Activated CD4-positive, alpha-beta T cell treated with anti-CD3 and anti-CD28 coated beads, Interleukin-2, amount 50 U/mL, for 16 hours (primary cell): Measurements from ENCODE around the gene CLK4.

ENCODE experiments used
- DNase-seq: peaks from one replicate; pipeline ENCODE4 v3.0.0-alpha.2; 2020

Gene CLK4

GRCh38 chr5:178626484-178627258, at the start of gene CLK4:
TSS of gene CLK4 (minus strand) at chr5:178627050. CDS start at chr5:178623416, 3,634 bp downstream.
- DNase-seq: peak; percentile 96

DNA sequence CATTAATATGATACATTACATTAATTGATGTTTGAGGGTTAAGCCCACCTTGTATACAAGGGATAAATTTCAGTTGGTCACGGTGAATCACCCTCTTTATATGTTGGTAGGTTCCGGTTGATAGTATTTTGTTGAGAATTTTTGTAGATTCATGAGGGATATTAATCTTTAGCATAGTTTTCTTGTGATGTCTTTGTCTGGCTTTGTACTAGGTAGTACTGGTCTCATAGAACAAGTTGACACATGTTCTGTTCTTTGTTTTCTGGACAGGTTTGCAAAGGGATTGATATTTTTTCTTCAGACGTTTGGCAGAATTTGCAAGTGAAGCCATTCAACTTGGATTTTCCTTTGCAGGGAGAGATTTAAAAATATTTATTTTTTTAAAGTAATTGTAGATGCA, 49.1 kb upstream of the CLK4 start:
- no peak for DNase-seq

- DNase-seq: no peak
These were observed 47.5 kb upstream of the CLK4 start for GRCh38 chr5:178674334-178674733.

GRCh38 chr5:178673801-178674295, 47.0 kb upstream of the CLK4 start:
- DNase-seq: no peak

GRCh38 chr5:178672630-178673029, 45.8 kb upstream of the CLK4 start:
- DNase-seq: no peak

DNA sequence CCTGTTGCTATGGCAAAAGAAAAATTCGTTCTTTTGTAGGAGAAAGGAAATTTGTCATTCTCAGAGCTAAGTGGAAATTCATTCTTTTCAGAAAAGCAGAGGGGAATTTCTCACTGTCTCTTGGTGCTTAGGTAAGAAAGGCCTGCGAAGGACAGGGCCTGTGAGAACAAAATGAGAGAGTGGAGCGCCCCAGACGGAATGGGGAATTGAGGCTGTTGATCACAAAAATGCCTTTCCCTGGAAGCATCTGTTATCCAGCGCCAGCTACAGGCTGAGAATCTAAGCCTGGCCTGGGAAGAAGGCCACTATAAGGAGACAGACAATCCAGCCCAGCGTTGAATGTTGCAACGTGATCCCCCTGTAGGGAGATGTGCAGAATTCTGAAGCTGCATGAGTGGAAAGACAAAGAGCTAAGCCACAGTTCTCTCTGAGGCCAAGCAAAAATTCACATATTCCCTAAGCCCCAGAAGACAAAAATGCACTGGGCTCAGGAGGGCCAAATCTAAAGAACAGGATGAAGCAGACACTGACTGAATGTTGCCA, 44.8 kb upstream of the CLK4 start:
- DNase-seq: no peak

GRCh38 chr5:178670351-178670885, 43.6 kb upstream of the CLK4 start:
- no peak for DNase-seq

DNA sequence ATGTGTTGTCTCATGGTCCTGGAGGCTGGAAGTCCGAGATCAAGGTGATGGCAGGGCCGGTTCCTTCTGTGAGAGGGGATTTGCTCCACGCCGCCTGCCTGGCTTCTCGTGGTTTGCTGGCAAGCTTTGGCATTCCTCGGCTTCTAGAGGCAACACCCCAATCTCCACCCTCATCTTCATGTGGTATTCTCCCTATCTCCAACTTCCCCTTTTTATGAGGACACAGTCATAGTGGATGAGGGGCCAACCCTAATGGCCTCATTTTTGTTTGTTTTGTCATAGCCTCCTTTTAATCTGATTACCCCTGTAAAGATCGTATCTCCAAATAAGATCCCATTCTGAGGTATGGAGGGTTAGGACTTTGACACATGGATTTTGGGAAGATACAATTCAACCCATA, 41.7 kb upstream of the CLK4 start:
- DNase-seq: no peak

GRCh38 chr5:178667688-178668087, 40.8 kb upstream of the CLK4 start:
- no peak for DNase-seq

- no peak for DNase-seq
These were observed 40.3 kb upstream of the CLK4 start for GRCh38 chr5:178667101-178667500.

DNA sequence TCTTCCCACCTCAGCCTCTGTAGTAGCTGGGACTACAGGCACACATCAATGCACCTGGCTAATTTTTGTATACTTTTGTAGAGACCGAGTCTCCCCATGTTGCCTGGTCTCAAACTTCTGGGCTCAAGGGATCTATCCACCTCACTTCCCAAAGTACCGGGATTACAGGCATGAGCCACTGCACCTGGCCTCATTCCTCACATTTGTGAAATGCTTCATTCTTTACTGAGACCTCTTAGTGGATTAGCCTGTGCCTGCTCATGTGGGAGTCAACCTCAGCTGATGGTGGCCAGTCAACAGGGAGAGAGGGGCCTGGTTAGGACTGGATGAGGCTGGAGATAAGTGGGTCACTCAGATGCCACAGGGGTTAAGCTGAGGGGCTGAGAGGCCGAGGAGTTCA, 37.3 kb upstream of the CLK4 start:
- DNase-seq: no peak

- no peak for DNase-seq
These were observed 35.7 kb upstream of the CLK4 start for GRCh38 chr5:178662541-178662860.

- DNase-seq: no peak
These were observed 35.1 kb upstream of the CLK4 start for GRCh38 chr5:178661836-178662540.

GRCh38 chr5:178651046-178651810, 24.4 kb upstream of the CLK4 start:
- no peak for DNase-seq

GRCh38 chr5:178650214-178650613, 23.4 kb upstream of the CLK4 start:
- no peak for DNase-seq

GRCh38 chr5:178649580-178649979, 22.7 kb upstream of the CLK4 start:
- DNase-seq: no peak

- no peak for DNase-seq
These were observed 18.1 kb upstream of the CLK4 start for GRCh38 chr5:178644826-178645545.

DNA sequence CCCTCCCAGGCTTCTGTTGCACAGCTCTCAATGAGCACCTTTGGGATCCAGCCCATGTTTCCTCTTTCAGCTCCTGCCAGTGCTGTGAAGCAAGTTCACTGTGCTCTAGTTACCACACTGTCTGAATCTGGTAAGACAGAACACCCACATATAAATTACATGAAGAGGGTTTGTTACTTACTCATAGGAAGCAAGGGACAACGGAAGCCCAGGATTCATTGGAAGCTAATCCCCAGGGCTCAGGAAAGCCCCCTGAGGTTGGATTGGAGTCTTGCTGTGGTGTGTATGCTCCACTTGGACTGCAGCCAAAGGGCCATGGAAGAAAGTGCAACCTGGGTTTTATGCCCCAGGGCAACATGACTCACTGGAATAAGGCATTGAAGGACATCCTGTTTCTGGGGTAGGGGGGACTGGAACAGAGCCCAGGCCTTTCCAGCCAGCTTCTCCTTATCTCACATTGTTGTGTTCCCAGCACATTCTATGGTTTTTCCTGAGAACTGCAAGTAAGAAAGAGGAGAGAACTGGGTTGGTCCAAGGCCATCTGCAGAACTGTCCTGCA, 15.6 kb upstream of the CLK4 start:
- DNase-seq: no peak

GRCh38 chr5:178641711-178642110, 14.9 kb upstream of the CLK4 start:
- no peak for DNase-seq

DNA sequence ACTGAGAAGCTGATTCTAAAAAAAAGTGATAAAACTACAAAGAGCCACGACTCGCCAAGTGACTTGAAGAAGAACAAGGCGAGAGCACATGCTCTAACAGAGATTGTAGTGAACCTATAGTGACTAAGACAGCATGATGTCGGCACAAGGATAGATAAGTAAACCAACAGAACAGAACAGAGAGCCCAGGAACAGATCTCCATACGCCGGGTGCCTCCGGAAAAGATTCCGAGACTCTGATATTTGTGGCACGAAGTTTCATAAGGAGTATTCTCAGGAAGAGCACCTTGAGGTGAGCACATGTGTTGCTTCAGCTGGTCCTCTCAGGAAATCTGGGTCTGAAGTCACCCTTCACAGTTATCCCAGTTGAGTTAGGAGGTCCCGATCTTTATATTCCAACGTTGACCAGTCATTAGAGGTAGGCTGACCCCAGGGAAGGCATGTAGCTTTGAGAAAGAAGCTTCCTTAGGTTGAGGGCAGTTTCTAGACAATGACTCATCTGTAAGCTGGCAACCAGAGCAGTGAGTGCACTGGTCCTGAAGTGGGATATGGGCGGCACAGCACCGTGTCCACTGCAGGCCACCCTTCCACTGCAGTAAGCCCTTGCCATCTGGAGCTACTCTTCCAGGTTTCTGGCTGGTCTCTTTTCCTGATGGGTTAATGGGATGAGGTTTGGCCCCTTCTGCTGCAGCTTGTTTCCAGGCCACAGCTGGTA, 13.6 kb upstream of the CLK4 start:
- DNase-seq: no peak

DNA sequence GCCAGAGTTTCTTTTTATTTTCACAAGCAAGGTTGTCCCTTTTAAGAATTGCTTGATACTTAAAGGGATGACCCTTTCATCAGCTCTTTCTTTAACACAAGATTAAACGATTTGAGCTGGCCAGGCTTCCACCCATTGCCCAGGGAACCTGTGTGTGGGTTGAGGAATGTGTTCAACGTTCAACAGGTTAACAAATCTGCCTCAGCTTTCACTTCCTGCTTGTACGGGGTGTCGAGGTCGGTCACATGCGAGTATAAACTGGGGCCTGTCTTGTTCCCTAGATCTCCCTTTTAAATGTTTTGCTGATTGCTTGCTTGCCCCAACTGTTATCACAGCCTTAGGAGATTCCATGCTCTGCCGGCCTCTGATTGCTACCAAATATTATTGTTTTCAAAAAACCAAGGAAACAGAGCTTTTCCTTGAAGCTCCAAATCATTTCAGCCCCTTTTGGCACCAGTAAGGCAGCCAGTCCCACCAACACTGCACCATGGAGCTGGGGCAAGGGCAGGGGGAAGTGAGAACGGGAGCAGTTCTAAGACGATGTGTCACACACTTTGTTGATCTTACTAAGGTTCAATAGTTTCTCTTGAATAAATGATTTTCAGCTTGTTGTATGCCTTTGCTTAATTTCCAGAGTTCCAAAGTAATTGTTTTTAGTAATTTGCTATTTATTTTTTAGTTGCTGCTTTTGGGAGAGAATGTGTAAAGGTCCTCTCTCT, 10.7 kb upstream of the CLK4 start:
- DNase-seq: no peak
